Activated naive CD8-positive, alpha-beta T cell treated with anti-CD3 and anti-CD28 coated beads, Interleukin-2, amount 10 ng/mL, durations not matched to agents 7 days and 5 days (primary cell): ENCODE measurements around the gene ZNF578. TPM values are rescaled to one million over a fixed set of nuclear protein-coding genes. Genes with fewer than 3 reads are reported as not detected.
"Not testable (repeated sequence)": the region's sequence is repeated elsewhere in the genome, so short reads cannot be mapped to it uniquely, and the experiment has no call there.

Source experiments
- ATAC-seq: fragments of 150-1000 bp; cut with Tn5 transposase; one replicate; pipeline ENCODE4 v1.10.0; 2021; ENCODE audit warnings: low read depth, moderate library complexity
- POLR2A ChIA-PET: fragments of 350-600 bp; sonication (Branson Sonifier 250); formaldehyde crosslinking; loops from one replicate; lab custom pipeline; 2021; ENCODE audit warnings: antibody characterized with exemption; lab: Charles Lee
- DNase-seq: peaks from one replicate; pipeline ENCODE4 v3.0.0; 2021
- H3K27ac Mint-ChIP-seq: one replicate; pipeline ENCODE4 v1.8.0; 2022; ENCODE audit warnings: mild to moderate bottlenecking, mixed read lengths
- H3K27me3 Mint-ChIP-seq: one replicate; pipeline ENCODE4 v1.8.0; 2022; ENCODE audit warnings: mild to moderate bottlenecking, moderate library complexity, mixed read lengths
- H3K36me3 Mint-ChIP-seq: one replicate; pipeline ENCODE4 v1.8.0; 2021; ENCODE audit warnings: mild to moderate bottlenecking, mixed read lengths
- H3K4me1 Mint-ChIP-seq: one replicate; pipeline ENCODE4 v1.8.0; 2021; ENCODE audit warnings: mixed read lengths
- H3K4me3 Mint-ChIP-seq: one replicate; pipeline ENCODE4 v1.8.0; 2022; ENCODE audit warnings: mild to moderate bottlenecking, moderate library complexity, mixed read lengths
- H3K9me3 Mint-ChIP-seq: one replicate; pipeline ENCODE4 v1.8.0; 2021; ENCODE audit warnings: mixed read lengths
- total RNA-seq, 2 experiments: library from RNA; stranded (reverse); gene quantifications; one replicate each; pipeline ENCODE4 v1.2.3, GENCODE V29; 2021

ZNF578 gene
- total RNA-seq, 2 experiments from 2014 or later = 3.4 to 4.7 TPM

GRCh38 chr19:52542984-52543664 lies 89.8 kb downstream of the ZNF578 start:
- POLR2A ChIA-PET = no interaction called here

GRCh38 chr19:52554216-52554971 lies 101.0 kb downstream of the ZNF578 start:
- ATAC-seq = no peak
- Mint-ChIP-seq H3K4me3 (no peak overlapping the region), H3K27me3 (no peaks in the 10 kb centered on the region), H3K27ac (no peak overlapping the region), H3K9me3 (peaks cover 54% of the 10 kb centered on the region), H3K4me1 (no peaks in the 10 kb centered on the region), H3K36me3 (peaks cover 88% of the 10 kb centered on the region)
- DNase-seq = no peak
- POLR2A ChIA-PET = no interaction called here

More at GRCh38 chr19:52542984-52543664, 89.8 kb downstream of the ZNF578 start:
- peak; percentile 44 for DNase-seq
- peak; percentile 89 for ATAC-seq
- Mint-ChIP-seq H3K4me1 (peaks cover 17% of the 10 kb centered on the region), H3K27me3 (no peaks in the 10 kb centered on the region), H3K9me3 (peaks cover 16% of the 10 kb centered on the region), H3K27ac (peak overlapping the region; percentile 74), H3K4me3 (peak overlapping the region; percentile 57), H3K36me3 (peaks cover 84% of the 10 kb centered on the region)

- Mint-ChIP-seq H3K4me1 (no peaks in the 10 kb centered on the region), H3K27me3 (no peaks in the 10 kb centered on the region), H3K9me3 (peaks cover 62% of the 10 kb centered on the region), H3K36me3 (peaks cover 86% of the 10 kb centered on the region), H3K4me3 (no peak overlapping the region), H3K27ac (no peak overlapping the region)
- DNase-seq = no peak
- POLR2A ChIA-PET = interaction anchor here (0.7 kb wide), 1 partner anchor 638 kb away, joined by 3 read pairs; no protein-coding TSS in a partner anchor
- ATAC-seq = no peak
These were observed 104.1 kb downstream of the ZNF578 start for GRCh38 chr19:52557231-52557995.

GRCh38 chr19:52558732-52559445 lies 105.5 kb downstream of the ZNF578 start:
- peaks cover 55% of the 10 kb centered on the region for H3K9me3 Mint-ChIP-seq
- H3K27ac Mint-ChIP-seq, H3K4me1 Mint-ChIP-seq, H3K4me3 Mint-ChIP-seq, ATAC-seq, H3K27me3 Mint-ChIP-seq, DNase-seq, POLR2A ChIA-PET: not testable (repeated sequence)
- peaks cover 86% of the 10 kb centered on the region for H3K36me3 Mint-ChIP-seq

GRCh38 chr19:52561611-52562010 lies 108.3 kb downstream of the ZNF578 start:
- ATAC-seq, H3K4me3 Mint-ChIP-seq, H3K27me3 Mint-ChIP-seq, H3K27ac Mint-ChIP-seq, DNase-seq, POLR2A ChIA-PET, H3K4me1 Mint-ChIP-seq: not testable (repeated sequence)
- Mint-ChIP-seq H3K9me3 (peaks cover 46% of the 10 kb centered on the region), H3K36me3 (peaks cover 84% of the 10 kb centered on the region)

Other genes with a start within 250 kb of the ZNF578 start
- gene ZNF766, start 184.0 kb upstream of the ZNF578 start, total RNA-seq = 10 to 100 TPM; 37.1 to 38.7 TPM
- 10 to 100 TPM; 19.5 to 21.5 TPM for gene ZNF480, start 156.4 kb upstream of the ZNF578 start, total RNA-seq
- gene ZNF610, start 117.3 kb upstream of the ZNF578 start, total RNA-seq = 1 to 10 TPM; 3.3 to 3.9 TPM
- gene ZNF880, start 83.6 kb upstream of the ZNF578 start, total RNA-seq = 10 to 100 TPM; 30.1 to 31.1 TPM
- gene ZNF528, start 55.7 kb upstream of the ZNF578 start, total RNA-seq = 10 to 100 TPM; 31.7 to 33.0 TPM
- gene ZNF534, start 24.4 kb upstream of the ZNF578 start, total RNA-seq = not detected
- gene ZNF808, start 74.1 kb downstream of the ZNF578 start, total RNA-seq = 10 to 100 TPM; 53.5 to 59.8 TPM
- 10 to 100 TPM; 40.2 to 40.5 TPM for gene ZNF701, start 116.7 kb downstream of the ZNF578 start, total RNA-seq
- 10 to 100 TPM; 81.0 to 92.4 TPM for gene ZNF83, start 184.8 kb downstream of the ZNF578 start, total RNA-seq